ENCODE measurements around the gene COX15. TPM values are rescaled to one million over a fixed set of nuclear protein-coding genes. Genes with fewer than 3 reads are reported as not detected.
"Not testable (repeated sequence)": the region's sequence is repeated elsewhere in the genome, so short reads cannot be mapped to it uniquely, and the experiment has no call there.

COX15 gene
- total RNA-seq, 1 donor from 2014 or later: 44.6 TPM

GRCh38 chr10:99740933-99741559 is 9.1 kb upstream of the COX15 start:
- DNase-seq (ENCODE audit: low read depth): no peak

GRCh38 chr10:99740260-99740659 is 8.3 kb upstream of the COX15 start:
- no peak for DNase-seq (ENCODE audit: low read depth)

GRCh38 chr10:99734111-99734510 is 2.2 kb upstream of the COX15 start:
- DNase-seq (ENCODE audit: low read depth): not testable (repeated sequence)

- DNase-seq (ENCODE audit: low read depth): no peak
Measured at GRCh38 chr10:99733366-99733765, 1.4 kb upstream of the COX15 start.

- DNase-seq (ENCODE audit: low read depth): no peak
Measured at GRCh38 chr10:99731306-99732032, 458 bp downstream of the COX15 start.

GRCh38 chr10:99730026-99730425 is 1.9 kb downstream of the COX15 start:
- DNase-seq (ENCODE audit: low read depth): peak; percentile 87

- no peak for DNase-seq (ENCODE audit: low read depth)
Measured at GRCh38 chr10:99720387-99720786, 11.5 kb downstream of the COX15 start.

GRCh38 chr10:99714446-99714845 is 17.5 kb downstream of the COX15 start:
- DNase-seq (ENCODE audit: low read depth): no peak

- peak; percentile 69 for DNase-seq (ENCODE audit: low read depth)
Measured at GRCh38 chr10:99711129-99711719, 20.7 kb downstream of the COX15 start.

- DNase-seq (ENCODE audit: low read depth): no peak
Measured at GRCh38 chr10:99709480-99710229, 22.3 kb downstream of the COX15 start.

- no peak for DNase-seq (ENCODE audit: low read depth)
Measured at GRCh38 chr10:99708428-99709012, 23.4 kb downstream of the COX15 start.

GRCh38 chr10:99700649-99701048 is 31.3 kb downstream of the COX15 start:
- DNase-seq (ENCODE audit: low read depth): no peak

- DNase-seq (ENCODE audit: low read depth): no peak
Measured at GRCh38 chr10:99698504-99699080, 33.3 kb downstream of the COX15 start.

GRCh38 chr10:99695761-99696160 is 36.2 kb downstream of the COX15 start:
- no peak for DNase-seq (ENCODE audit: low read depth)

GRCh38 chr10:99693933-99694583 is 37.9 kb downstream of the COX15 start:
- peak; percentile 63 for DNase-seq (ENCODE audit: low read depth)

GRCh38 chr10:99689461-99689860 is 42.5 kb downstream of the COX15 start:
- DNase-seq (ENCODE audit: low read depth): peak; percentile 26

GRCh38 chr10:99685597-99685967 is 46.3 kb downstream of the COX15 start:
- DNase-seq (ENCODE audit: low read depth): peak; percentile 72

- peak; percentile 52 for DNase-seq (ENCODE audit: low read depth)
Measured at GRCh38 chr10:99682752-99683151, 49.2 kb downstream of the COX15 start.
